Endothelial cell of umbilical vein (primary cell): ENCODE measurements around the gene PITX2. TPM values are rescaled to one million over a fixed set of nuclear protein-coding genes. Genes with fewer than 3 reads are reported as not detected.

Experiments used
- BruUV-seq: library from RNA; stranded (reverse); fragments of 400-500 nt; replicated peaks from 2 replicates; lab custom pipeline; 2021; lab: Mats Ljungman, UMichigan
- CTCF ChIA-PET: fragments of 300-600, 350-600 bp; sonication (Branson Sonifier 250); formaldehyde crosslinking; loops from one replicate; lab custom pipeline; 2021; ENCODE audit warnings: antibody characterized with exemption, inconsistent platforms; lab: Charles Lee
- POLR2A ChIA-PET: fragments of 300-600, 350-600 bp; sonication (Branson Sonifier 250); formaldehyde crosslinking; loops from one replicate; lab custom pipeline; 2021; ENCODE audit warnings: antibody characterized with exemption, inconsistent platforms; lab: Charles Lee
- DNase-seq: peaks from one replicate; pipeline ENCODE4 v3.0.0-alpha.2; 2011; ENCODE audit warnings: low read depth, low spot score
- FAIRE-seq: peaks from 2 replicates; lab custom pipeline; 2011; peaks lifted over from hg19 to GRCh38; lab: Jason Lieb, UNC
- H2AFZ ChIP-seq: 2 replicates; pipeline ENCODE4 v1.6.0; 2012; ENCODE audit warnings: low read depth, low read length, control low read depth, inconsistent platforms
- H3K27ac ChIP-seq: 2 replicates; pipeline ENCODE4 v1.5.1; 2011; ENCODE audit warnings: low read depth, mild to moderate bottlenecking, control low read depth, low read length, moderate library complexity; ENCODE audit not compliant: insufficient read depth
- H3K27me3 ChIP-seq, 2 experiments: 2 replicates each; pipeline versions ENCODE4 v1.6.0 to v1.6.1; 2011; ENCODE audit warnings: low read length in 2 of 2, mixed read lengths in 1 of 2; ENCODE audit not compliant: control insufficient read depth in 2 of 2, insufficient read depth in 2 of 2
- H3K36me3 ChIP-seq, 2 experiments: 2 replicates in 1 of 2; 3 replicates in 1 of 2; pipeline ENCODE4 v1.5.1; 2011; ENCODE audit warnings: low read length in 2 of 2, mild to moderate bottlenecking in 1 of 2, moderate library complexity in 1 of 2; ENCODE audit not compliant: control insufficient read depth in 2 of 2, insufficient read depth in 2 of 2; ENCODE audit errors: extremely low read depth in 1 of 2
- H3K4me1 ChIP-seq: 3 replicates; pipeline ENCODE4 v1.5.1; 2011; ENCODE audit warnings: mild to moderate bottlenecking, low read length; ENCODE audit not compliant: control insufficient read depth, insufficient read depth; ENCODE audit errors: extremely low read depth
- H3K4me2 ChIP-seq: 2 replicates; pipeline ENCODE4 v1.6.1; 2011; ENCODE audit warnings: low read length, control low read depth, mixed read lengths; ENCODE audit not compliant: insufficient read depth
- H3K4me3 ChIP-seq, 3 experiments: fragments of 200-600 bp in 1 of 3; sonication (generic), shearing (Covaris generic) in 1 of 3; replicated peaks in 1 of 3; 2 replicates each; pipeline ENCODE4 v1.5.1; 2011 to 2016; ENCODE audit warnings: control low read depth in 3 of 3, low read length in 3 of 3, mild to moderate bottlenecking in 2 of 3, inconsistent platforms in 1 of 3, low read depth in 1 of 3, moderate library complexity in 1 of 3; ENCODE audit not compliant: insufficient read depth in 1 of 3
- H3K79me2 ChIP-seq: 2 replicates; pipeline ENCODE4 v1.6.0; 2012; ENCODE audit warnings: low read length, inconsistent platforms; ENCODE audit not compliant: control insufficient read depth, insufficient read depth
- H3K9ac ChIP-seq: replicated peaks from 2 replicates; pipeline ENCODE3; 2011; ENCODE audit warnings: low read length, control low read depth; ENCODE audit not compliant: insufficient read depth; ENCODE audit errors: extremely low read depth
- H3K9me1 ChIP-seq: replicated peaks from 3 replicates; pipeline ENCODE4 v1.6.0; 2011; ENCODE audit warnings: mild to moderate bottlenecking, low read length; ENCODE audit not compliant: control insufficient read depth, insufficient read depth; ENCODE audit errors: extremely low read depth
- H3K9me3 ChIP-seq: replicated peaks from 2 replicates; pipeline ENCODE4 v1.5.1; 2012; ENCODE audit warnings: low read length, inconsistent platforms; ENCODE audit not compliant: control insufficient read depth, insufficient read depth
- H4K20me1 ChIP-seq: replicated peaks from 2 replicates; pipeline ENCODE3; 2011; ENCODE audit warnings: mild to moderate bottlenecking, low read length; ENCODE audit not compliant: control insufficient read depth, insufficient read depth; ENCODE audit errors: extremely low read depth
- EZH2 ChIP-seq: IDR thresholded peaks from 2 replicates; pipeline ENCODE4 v1.6.1; 2012; ENCODE audit warnings: borderline replicate concordance, low read depth, mild to moderate bottlenecking, moderate library complexity, low read length, inconsistent platforms; ENCODE audit not compliant: severe bottlenecking
- FOS ChIP-seq: IDR thresholded peaks from 2 replicates; pipeline ENCODE4 v1.6.1; 2011; ENCODE audit warnings: mild to moderate bottlenecking, low read length, moderate library complexity, borderline replicate concordance; ENCODE audit not compliant: insufficient read depth
- JUN ChIP-seq: IDR thresholded peaks from 2 replicates; pipeline ENCODE4 v1.6.1; 2011; ENCODE audit warnings: borderline replicate concordance, low read depth; ENCODE audit not compliant: insufficient read length, insufficient read depth
- MYC ChIP-seq: IDR thresholded peaks from one replicate; pipeline ENCODE4 v1.6.1; 2011; ENCODE audit warnings: mild to moderate bottlenecking, low read depth, low read length
- POLR2A ChIP-seq: IDR thresholded peaks from 2 replicates; pipeline ENCODE4 v1.6.1; 2012; ENCODE audit warnings: low read depth, mild to moderate bottlenecking, control low read depth, low read length
- dilution Hi-C: fragments of 300-500 bp; cut with MboI; formaldehyde crosslinking; loops from one replicate; pipeline ENCODE4 v1.15.0; 2019; ENCODE audit warnings: low sequenced_read_pairs; ENCODE audit not compliant: extremely low pct_ligation_motif_present
- intact Hi-C: fragments of 100-400 bp; cut with micrococcal nuclease; formaldehyde crosslinking; loops from one replicate; pipeline ENCODE4 v1.10.0; 2022
- polyA plus RNA-seq, 4 experiments: library from polyadenylated mRNA; depleted of rRNA in 3 of 4; stranded (reverse) in 3 of 4; unstranded in 1 of 4; fragments of >200 nt; gene quantifications; 2 replicates each; pipeline versions ENCODE4 v1.2.1 to v1.2.3, GENCODE V29; 2011 to 2012; ENCODE audit warnings: missing spikeins in 1 of 4
- total RNA-seq: library from RNA; stranded (reverse); gene quantifications from 2 replicates; pipeline ENCODE4 v1.2.3, GENCODE V29; 2021
- TF ChIP-seq, protein P1 (sequence below): IDR thresholded peaks from 2 replicates; pipeline ENCODE4 v1.6.1; 2011; ENCODE audit not compliant: insufficient read depth, insufficient read length

The PITX2 gene
- total and polyA plus RNA-seq, 2 donors (not counting 3 experiments of a cell fraction or from before 2014, with no cell fraction given), result 0.04 to 0.31 TPM

DNA sequence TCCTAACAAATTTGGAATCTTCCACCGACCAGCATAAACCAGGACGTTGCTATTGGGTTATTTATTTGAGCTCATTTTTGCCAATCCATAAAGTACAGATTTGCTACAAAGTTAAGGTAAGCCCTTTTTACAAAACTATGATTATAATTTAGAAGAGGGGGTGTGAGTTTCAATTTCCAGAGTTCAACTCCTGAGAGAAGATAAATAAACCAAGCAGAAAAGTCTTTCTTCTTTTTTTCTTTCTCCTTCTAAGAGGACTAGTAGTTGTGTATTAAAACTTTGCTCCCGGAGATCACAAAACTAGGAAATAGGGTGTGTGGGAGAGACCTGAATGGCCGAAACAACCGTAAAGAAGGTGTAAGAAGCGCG lies 2.6 kb downstream of the PITX2 start:
- FAIRE-seq, result no peak
- H3K36me3 ChIP-seq, result no peaks in the 10 kb centered on the region
- POLR2A ChIA-PET, result no interaction called here

DNA sequence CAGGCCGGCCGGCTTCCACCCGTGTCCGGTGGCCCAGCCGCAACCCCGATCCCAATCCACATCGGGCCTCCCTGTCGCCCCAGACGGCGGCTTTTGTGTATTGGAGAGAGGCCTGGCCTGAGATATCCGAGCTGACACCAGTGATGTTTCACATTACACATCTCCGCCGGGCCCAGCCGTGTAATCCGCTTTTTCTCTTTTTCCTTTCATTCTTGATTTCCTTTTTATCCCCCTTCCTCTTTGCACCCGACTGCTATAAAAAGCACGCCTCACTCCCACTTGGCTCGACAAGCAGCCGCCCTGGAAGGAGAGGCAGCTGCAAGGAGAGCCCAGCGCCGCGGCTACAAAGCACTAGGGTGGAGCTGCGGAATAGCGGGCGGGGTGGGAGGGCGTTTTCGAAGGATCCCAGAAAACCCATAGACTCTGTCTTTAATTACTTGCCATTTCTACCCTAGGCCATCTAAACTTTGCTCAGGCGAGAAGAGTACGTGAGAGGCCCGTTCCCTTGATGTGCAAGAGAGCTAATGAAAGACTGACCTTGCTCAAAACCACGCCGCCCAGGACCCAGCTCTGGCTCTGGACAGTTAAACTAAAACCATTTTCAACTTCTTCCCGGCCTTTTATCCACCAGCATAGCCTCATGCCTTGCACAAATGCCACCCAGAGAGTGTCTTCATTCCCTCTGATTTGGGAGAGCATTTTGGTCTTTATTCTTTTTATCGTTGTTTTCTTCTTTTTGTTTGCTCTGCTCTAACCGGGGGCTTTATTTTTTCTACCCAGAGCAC lies 3.2 kb downstream of the PITX2 start:
- Histone ChIP-seq H3K9ac (no peak overlapping the region), H3K27ac (no peak overlapping the region), H3K9me3 (no peaks in the 10 kb centered on the region), H3K4me3 (no peak overlapping the region), H3K27me3 (peaks cover 91 to 100% of the 10 kb centered on the region in 2 experiments), H2AFZ (no peak overlapping the region), H3K4me1 (peaks cover 8% of the 10 kb centered on the region), H3K4me2 (no peak overlapping the region), H3K79me2 (no peaks in the 10 kb centered on the region), H3K9me1 (no peaks in the 10 kb centered on the region), H4K20me1 (peaks cover 3% of the 10 kb centered on the region), H3K36me3 (no peaks in the 10 kb centered on the region)
- no TSS peak for BruUV-seq
- TF ChIP-seq MYC, result no peak
- peak; percentile 58 for TF ChIP-seq EZH2
- CTCF ChIA-PET, result interaction anchor here (0.8 to 1.0 kb wide), 2 partner anchors 33 to 1012 kb away, joined by 3 to 6 read pairs; no protein-coding TSS in a partner anchor
- no peak for FAIRE-seq
- intact Hi-C loops, result loop anchor here (5.0 kb wide), 1 partner anchor 1898 kb away; the partner anchor contains the start of gene NEUROG2
- no peak for DNase-seq
- dilution Hi-C loops, result no loop called here
- POLR2A ChIA-PET, result no interaction called here

More for the DNA sequence above, 2.6 kb downstream of the PITX2 start:
- Histone ChIP-seq H3K4me3 (no peak overlapping the region), H2AFZ (no peak overlapping the region), H3K9me3 (no peaks in the 10 kb centered on the region), H3K79me2 (no peaks in the 10 kb centered on the region), H3K4me2 (no peak overlapping the region), H4K20me1 (peaks cover 3% of the 10 kb centered on the region), H3K4me1 (peaks cover 8% of the 10 kb centered on the region), H3K27me3 (peaks cover 89 to 100% of the 10 kb centered on the region in 2 experiments), H3K9ac (no peak overlapping the region), H3K27ac (no peak overlapping the region), H3K9me1 (no peaks in the 10 kb centered on the region)
- intact Hi-C loops (loop anchor here (5.0 kb wide), 1 partner anchor 1897 kb away; the partner anchor contains the start of gene NEUROG2), dilution Hi-C loops (no loop called here)
- BruUV-seq, result no TSS peak
- TF ChIP-seq POLR2A (no peak), FOS (no peak), JUN (no peak)
- TF ChIP-seq, protein P1, sequence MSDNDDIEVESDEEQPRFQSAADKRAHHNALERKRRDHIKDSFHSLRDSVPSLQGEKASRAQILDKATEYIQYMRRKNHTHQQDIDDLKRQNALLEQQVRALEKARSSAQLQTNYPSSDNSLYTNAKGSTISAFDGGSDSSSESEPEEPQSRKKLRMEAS, result no peak
- DNase-seq, result no peak
- CTCF ChIA-PET, result interaction anchor here (0.8 to 1.0 kb wide), 2 partner anchors 34 to 1011 kb away, joined by 3 to 6 read pairs; no protein-coding TSS in a partner anchor
